Measurements from ENCODE around the gene TVP23A. TPM values are rescaled to one million over a fixed set of nuclear protein-coding genes. Genes with fewer than 3 reads are reported as not detected.
A peak's percentile ranks its signal among the peaks of the same experiment; 100 is the strongest.
"Not testable (repeated sequence)": the region's sequence is repeated elsewhere in the genome, so short reads cannot be mapped to it uniquely, and the experiment has no call there.

Gene TVP23A
- total RNA-seq, 1 experiment from 2014 or later, result not detected

DNA sequence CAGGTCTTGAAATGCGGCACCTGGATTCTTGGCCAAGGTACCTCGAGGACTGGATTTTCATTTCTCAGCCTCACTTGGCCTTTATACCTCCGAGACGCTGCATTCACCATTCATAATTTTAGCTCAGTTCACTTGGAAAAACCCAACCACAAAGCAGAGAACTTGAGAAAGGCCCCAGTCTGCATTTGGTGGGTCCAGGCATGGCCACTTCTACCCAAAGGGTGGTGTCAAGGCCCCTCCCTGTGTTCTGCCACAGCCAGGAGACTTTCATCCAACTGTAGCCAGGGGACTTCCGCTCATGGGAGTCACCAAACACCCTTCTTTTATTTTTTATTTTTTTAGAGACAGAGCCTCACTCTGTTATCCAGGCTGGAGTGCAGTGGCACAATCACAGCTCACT is 14.7 kb upstream of the TVP23A start:
- DNase-seq (ENCODE audit: unreplicated experiment), result no peak
- no peak overlapping the region for H3K27ac Mint-ChIP-seq (ENCODE audit: low read depth, unreplicated experiment)
- peaks cover 20% of the 10 kb centered on the region for H3K4me1 Mint-ChIP-seq (ENCODE audit: insufficient read depth, unreplicated experiment)
- CTCF ChIA-PET, result interaction anchor here (0.6 to 0.7 kb wide), 2 partner anchors 9 to 48 kb away, joined by 3 to 4 read pairs; no protein-coding TSS in a partner anchor
- intact Hi-C loops (cut with micrococcal nuclease), result no loop called here
- no peaks in the 10 kb centered on the region for H3K27me3 Mint-ChIP-seq (ENCODE audit: insufficient read depth, unreplicated experiment)
- H3K36me3 Mint-ChIP-seq (ENCODE audit: insufficient read depth, unreplicated experiment), result no peaks in the 10 kb centered on the region
- TF ChIP-seq, protein P1, sequence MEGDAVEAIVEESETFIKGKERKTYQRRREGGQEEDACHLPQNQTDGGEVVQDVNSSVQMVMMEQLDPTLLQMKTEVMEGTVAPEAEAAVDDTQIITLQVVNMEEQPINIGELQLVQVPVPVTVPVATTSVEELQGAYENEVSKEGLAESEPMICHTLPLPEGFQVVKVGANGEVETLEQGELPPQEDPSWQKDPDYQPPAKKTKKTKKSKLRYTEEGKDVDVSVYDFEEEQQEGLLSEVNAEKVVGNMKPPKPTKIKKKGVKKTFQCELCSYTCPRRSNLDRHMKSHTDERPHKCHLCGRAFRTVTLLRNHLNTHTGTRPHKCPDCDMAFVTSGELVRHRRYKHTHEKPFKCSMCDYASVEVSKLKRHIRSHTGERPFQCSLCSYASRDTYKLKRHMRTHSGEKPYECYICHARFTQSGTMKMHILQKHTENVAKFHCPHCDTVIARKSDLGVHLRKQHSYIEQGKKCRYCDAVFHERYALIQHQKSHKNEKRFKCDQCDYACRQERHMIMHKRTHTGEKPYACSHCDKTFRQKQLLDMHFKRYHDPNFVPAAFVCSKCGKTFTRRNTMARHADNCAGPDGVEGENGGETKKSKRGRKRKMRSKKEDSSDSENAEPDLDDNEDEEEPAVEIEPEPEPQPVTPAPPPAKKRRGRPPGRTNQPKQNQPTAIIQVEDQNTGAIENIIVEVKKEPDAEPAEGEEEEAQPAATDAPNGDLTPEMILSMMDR (IDR thresholded peaks at IDR 0.05; ENCODE audit: unreplicated experiment), result no peak
- H3K4me3 Mint-ChIP-seq (ENCODE audit: unreplicated experiment), result no peak overlapping the region
- BruUV-seq (replicated peaks), result no TSS peak
- POLR2A ChIA-PET, result no interaction called here
- no peaks in the 10 kb centered on the region for H3K9me3 Mint-ChIP-seq (ENCODE audit: unreplicated experiment)

DNA sequence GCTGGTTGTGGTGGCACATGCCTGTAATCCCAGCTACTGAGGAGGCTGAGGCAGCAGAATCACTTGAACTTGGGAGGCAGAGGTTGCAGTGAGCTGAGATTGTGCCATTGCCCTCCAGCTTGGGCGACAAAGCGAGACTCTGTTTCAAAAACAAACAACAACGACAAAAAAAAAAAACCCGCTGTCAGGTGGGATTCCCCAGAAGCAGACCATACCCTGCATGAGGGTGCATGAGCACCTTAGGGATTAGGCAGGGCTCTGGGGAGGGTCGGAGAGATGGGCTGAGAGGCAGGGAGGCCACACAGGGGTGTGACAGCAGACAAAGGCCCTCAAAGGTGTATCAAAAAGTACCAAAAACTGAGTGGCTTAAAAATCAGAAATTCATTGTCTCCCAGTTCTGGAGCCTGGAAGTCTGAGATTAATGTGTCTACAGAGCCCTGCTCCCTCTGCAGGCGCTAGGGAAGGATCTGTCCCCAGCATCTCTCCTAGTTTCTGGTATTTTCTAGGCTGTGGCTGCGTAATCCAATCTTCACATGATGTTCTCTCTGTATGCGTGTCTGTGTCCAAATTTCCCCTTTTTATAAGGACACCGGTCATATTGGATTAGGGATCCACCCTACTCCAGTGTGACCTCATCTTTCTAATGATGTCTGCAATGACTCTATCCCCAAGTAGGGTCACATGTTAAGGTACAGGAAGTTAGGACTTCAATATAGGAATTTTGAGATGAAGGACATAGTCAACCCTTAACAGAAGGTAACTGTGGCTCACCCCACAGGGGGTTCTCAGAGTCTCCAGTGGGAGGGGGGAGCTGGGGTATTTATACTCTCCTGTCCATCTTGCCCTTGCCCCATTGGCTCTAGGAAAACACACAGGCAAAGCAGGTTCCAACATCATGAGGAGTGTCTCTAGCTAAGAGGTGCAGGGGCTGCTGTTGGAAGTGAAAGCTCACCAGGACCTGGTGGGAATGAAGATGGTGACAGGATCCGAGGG is 13.6 kb upstream of the TVP23A start:
- BruUV-seq (replicated peaks), result no TSS peak
- Mint-ChIP-seq H3K27ac (ENCODE audit: low read depth, unreplicated experiment) (no peak overlapping the region), H3K36me3 (ENCODE audit: insufficient read depth, unreplicated experiment) (no peaks in the 10 kb centered on the region), H3K4me3 (ENCODE audit: unreplicated experiment) (no peak overlapping the region), H3K9me3 (ENCODE audit: unreplicated experiment) (no peaks in the 10 kb centered on the region), H3K27me3 (ENCODE audit: insufficient read depth, unreplicated experiment) (no peaks in the 10 kb centered on the region), H3K4me1 (ENCODE audit: insufficient read depth, unreplicated experiment) (peaks cover 24% of the 10 kb centered on the region)
- POLR2A ChIA-PET, result interaction anchor here (0.6 kb wide), 2 partner anchors 1209 to 1680 kb away, joined by 3 to 4 read pairs; no protein-coding TSS in a partner anchor
- no peak for DNase-seq (ENCODE audit: unreplicated experiment)
- CTCF ChIA-PET, result interaction anchor here (0.6 kb wide), 1 partner anchor 74 kb away, joined by 3 read pairs; no protein-coding TSS in a partner anchor
- TF ChIP-seq, protein P1 (IDR thresholded peaks at IDR 0.05; ENCODE audit: unreplicated experiment), result no peak
- intact Hi-C loops (cut with micrococcal nuclease), result no loop called here

DNA sequence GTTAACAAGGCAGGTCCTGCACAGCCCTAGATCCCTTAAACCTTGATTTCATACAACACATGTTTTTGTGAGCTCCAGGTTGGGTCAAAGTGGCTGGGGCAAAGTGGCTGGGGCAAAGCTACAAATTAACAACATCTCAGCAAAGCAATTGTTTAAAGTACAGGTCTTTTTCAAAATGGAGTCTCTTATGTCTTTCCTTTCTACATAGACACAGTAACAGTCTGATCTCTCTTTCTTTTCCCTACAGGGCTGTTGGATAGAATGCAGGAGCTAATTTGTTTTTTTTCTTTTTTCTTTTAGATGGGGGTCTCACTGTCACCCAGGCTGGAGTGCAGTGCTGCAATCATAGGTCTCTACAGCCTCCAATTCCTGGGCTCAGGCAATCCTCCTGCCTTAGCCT is 11.6 kb upstream of the TVP23A start:
- CTCF ChIA-PET; H3K27ac Mint-ChIP-seq (ENCODE audit: low read depth, unreplicated experiment); BruUV-seq (replicated peaks); POLR2A ChIA-PET; intact Hi-C loops (cut with micrococcal nuclease); H3K27me3 Mint-ChIP-seq (ENCODE audit: insufficient read depth, unreplicated experiment); DNase-seq (ENCODE audit: unreplicated experiment); H3K36me3 Mint-ChIP-seq (ENCODE audit: insufficient read depth, unreplicated experiment); H3K9me3 Mint-ChIP-seq (ENCODE audit: unreplicated experiment); H3K4me3 Mint-ChIP-seq (ENCODE audit: unreplicated experiment): not testable (repeated sequence)
- H3K4me1 Mint-ChIP-seq (ENCODE audit: insufficient read depth, unreplicated experiment), result peaks cover 24% of the 10 kb centered on the region

DNA sequence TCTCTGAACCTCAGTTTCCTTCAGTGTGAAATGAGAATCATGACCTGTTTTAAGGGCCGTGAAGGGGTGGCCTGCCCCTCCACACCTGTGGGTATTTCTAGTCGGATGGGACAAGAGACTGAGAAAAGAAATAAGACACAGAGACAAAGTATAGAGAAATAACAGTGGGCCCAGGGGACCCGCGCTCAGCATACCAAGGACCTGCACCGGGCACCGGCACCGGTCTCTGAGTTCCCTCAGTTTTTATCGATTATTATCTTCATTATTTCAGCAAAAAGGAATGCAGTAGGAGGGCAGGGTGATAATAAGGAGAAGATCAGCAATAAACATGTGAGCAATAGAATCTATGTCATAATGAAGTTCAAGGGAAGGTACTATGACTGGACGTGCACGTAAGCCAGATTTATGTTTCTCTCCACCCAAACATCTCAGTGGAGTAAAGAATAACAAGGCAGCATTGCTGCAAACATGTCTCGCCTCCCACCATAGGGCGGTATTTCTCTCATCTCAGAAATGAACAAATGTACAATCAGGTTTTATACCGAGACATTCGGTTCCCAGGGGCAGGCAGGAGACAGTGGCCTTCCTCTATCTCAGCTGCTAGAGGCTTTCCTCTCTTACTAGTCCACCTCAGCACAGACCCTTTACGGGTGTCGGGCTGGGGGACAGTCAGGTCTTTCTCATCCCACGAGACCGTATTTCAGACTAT is 10.9 kb upstream of the TVP23A start:
- H3K36me3 Mint-ChIP-seq (ENCODE audit: insufficient read depth, unreplicated experiment); H3K4me3 Mint-ChIP-seq (ENCODE audit: unreplicated experiment); H3K27me3 Mint-ChIP-seq (ENCODE audit: insufficient read depth, unreplicated experiment); H3K9me3 Mint-ChIP-seq (ENCODE audit: unreplicated experiment); BruUV-seq (replicated peaks); DNase-seq (ENCODE audit: unreplicated experiment): not testable (repeated sequence)
- Mint-ChIP-seq H3K27ac (ENCODE audit: low read depth, unreplicated experiment) (peak overlapping the region; percentile 89), H3K4me1 (ENCODE audit: insufficient read depth, unreplicated experiment) (peaks cover 24% of the 10 kb centered on the region)
- intact Hi-C loops (cut with micrococcal nuclease), result loop anchor here (1.0 to 5.0 kb wide), 2 partner anchors 48 to 89 kb away; partner anchors contain the start of gene CIITA
- ChIA-PET CTCF (interaction anchor here (0.8 to 1.2 kb wide), 3 partner anchors 12 to 93 kb away, joined by 3 to 5 read pairs (median 3); no protein-coding TSS in a partner anchor), POLR2A (interaction anchor here (0.6 to 2.1 kb wide), 5 partner anchors 27 to 115 kb away, joined by 3 to 6 read pairs (median 4); partner anchors contain the start of genes CLEC16A and DEXI)
